Measurements from ENCODE around the gene FRMD4A. TPM values are rescaled to one million over a fixed set of nuclear protein-coding genes. Genes with fewer than 3 reads are reported as not detected.
"Not testable (repeated sequence)": the region's sequence is repeated elsewhere in the genome, so short reads cannot be mapped to it uniquely, and the experiment has no call there.

FRMD4A gene
- total RNA-seq, 1 experiment from 2014 or later = 19.6 TPM

GRCh38 chr10:14200698-14201544 lies 129.8 kb downstream of the FRMD4A start:
- Mint-ChIP-seq H3K27me3 (ENCODE audit: low read depth) (peaks cover 2% of the 10 kb centered on the region; the same call in 1 of the 2 replicates), H3K36me3 (ENCODE audit: insufficient read depth in 1 of 3, low read depth in 3 of 3) (no peaks in the 10 kb centered on the region), H3K9me3 (no peaks in the 10 kb centered on the region), H3K4me3 (no peak overlapping the region), H3K27ac (no peak overlapping the region), H3K4me1 (peaks cover 15 to 22% of the 10 kb centered on the region in 2 experiments)
- no peaks in the 10 kb centered on the region for H3K4me1 ChIP-seq (ENCODE audit: insufficient read depth, low read length)
- DNase-seq = peak; percentile 84
- H2BK12ac ChIP-seq (ENCODE audit: insufficient read length, low read depth, low read length) = no peak overlapping the region
- no peaks in the 10 kb centered on the region for H4K20me1 ChIP-seq (ENCODE audit: control insufficient read depth, insufficient read depth, insufficient read length)
- H2AFZ ChIP-seq (ENCODE audit: low read length) = no peak overlapping the region
- no peak overlapping the region for H3T11ph ChIP-seq (ENCODE audit: low read length)
- no peak overlapping the region for H2BK20ac ChIP-seq (ENCODE audit: low read depth, low read length, poor library complexity, severe bottlenecking)
- no peak overlapping the region for H4K91ac ChIP-seq (ENCODE audit: insufficient read length, low read depth, low read length)
- H3K9me3 ChIP-seq (ENCODE audit: control insufficient read depth, low read depth, low read length) = no peaks in the 10 kb centered on the region
- no peak overlapping the region for H3K18ac ChIP-seq (ENCODE audit: insufficient read length, low read depth, low read length)
- H3K14ac ChIP-seq (ENCODE audit: insufficient read depth, low read length) = no peak overlapping the region
- no peaks in the 10 kb centered on the region for H3K79me1 ChIP-seq (ENCODE audit: insufficient read depth, low read depth, low read length, poor library complexity, severe bottlenecking)
- no peaks in the 10 kb centered on the region for H3K23me2 ChIP-seq (ENCODE audit: insufficient read length, low read depth, low read length, poor library complexity, severe bottlenecking)
- H3K23ac ChIP-seq (ENCODE audit: insufficient read length, low read depth, low read length) = no peak overlapping the region
- TF ChIP-seq CTCF (conservative IDR thresholded peaks at IDR 0.05) = peak; percentile 84
- H2AK5ac ChIP-seq (ENCODE audit: insufficient read length, low read length) = no peak overlapping the region
- no peak overlapping the region for H3K27ac ChIP-seq (ENCODE audit: insufficient read length, low read depth, low read length)
- H3K27me3 ChIP-seq (ENCODE audit: insufficient read depth, low read length) = no peaks in the 10 kb centered on the region
- H3K4me2 ChIP-seq (ENCODE audit: insufficient read depth, insufficient read length, low read length) = no peak overlapping the region
- no peak overlapping the region for H3K4ac ChIP-seq (ENCODE audit: low read depth, low read length)
- no peak overlapping the region for H3K9ac ChIP-seq (ENCODE audit: extremely low read depth, insufficient read length, low read length)
- no peak overlapping the region for H3K56ac ChIP-seq (ENCODE audit: insufficient read length, low read depth, low read length)
- H3K79me2 ChIP-seq (ENCODE audit: insufficient read depth, low read length) = no peaks in the 10 kb centered on the region
- H2BK120ac ChIP-seq (ENCODE audit: low read depth, low read length, poor library complexity, severe bottlenecking) = no peak overlapping the region
- WGBS (ENCODE audit: extremely low coverage, insufficient read length, low lambda C conversion rate) = no CpG with 5 or more reads among the region's 16 CpGs
- no peak overlapping the region for H4K8ac ChIP-seq (replicated peaks; ENCODE audit: insufficient read length, low read depth, low read length)
- no peak overlapping the region for H2BK5ac ChIP-seq (ENCODE audit: insufficient read length, low read length)
- H2BK15ac ChIP-seq (ENCODE audit: low read depth, low read length) = no peak overlapping the region
- no peak overlapping the region for H4K5ac ChIP-seq (ENCODE audit: insufficient read length, low read depth, low read length)

GRCh38 chr10:14199098-14199497 lies 131.6 kb downstream of the FRMD4A start:
- not testable (repeated sequence) for H3K27me3 ChIP-seq (ENCODE audit: insufficient read depth, low read length); H4K5ac ChIP-seq (ENCODE audit: insufficient read length, low read depth, low read length); H3K9me3 Mint-ChIP-seq; H2BK15ac ChIP-seq (ENCODE audit: low read depth, low read length); H3K4me1 ChIP-seq (ENCODE audit: insufficient read depth, low read length); H3K9me3 ChIP-seq (ENCODE audit: control insufficient read depth, low read depth, low read length); H3T11ph ChIP-seq (ENCODE audit: low read length); H4K20me1 ChIP-seq (ENCODE audit: control insufficient read depth, insufficient read depth, insufficient read length); H3K79me2 ChIP-seq (ENCODE audit: insufficient read depth, low read length); H2AFZ ChIP-seq (ENCODE audit: low read length); DNase-seq; H2BK12ac ChIP-seq (ENCODE audit: insufficient read length, low read depth, low read length); H2BK20ac ChIP-seq (ENCODE audit: low read depth, low read length, poor library complexity, severe bottlenecking); H3K14ac ChIP-seq (ENCODE audit: insufficient read depth, low read length); H3K4ac ChIP-seq (ENCODE audit: low read depth, low read length); H3K27me3 Mint-ChIP-seq (ENCODE audit: low read depth); H3K4me2 ChIP-seq (ENCODE audit: insufficient read depth, insufficient read length, low read length); H4K8ac ChIP-seq (replicated peaks; ENCODE audit: insufficient read length, low read depth, low read length); H3K36me3 Mint-ChIP-seq (ENCODE audit: insufficient read depth in 1 of 3, low read depth in 3 of 3); H4K91ac ChIP-seq (ENCODE audit: insufficient read length, low read depth, low read length); H3K18ac ChIP-seq (ENCODE audit: insufficient read length, low read depth, low read length); H2AK5ac ChIP-seq (ENCODE audit: insufficient read length, low read length); H3K27ac ChIP-seq (ENCODE audit: insufficient read length, low read depth, low read length); H3K27ac Mint-ChIP-seq; H3K23me2 ChIP-seq (ENCODE audit: insufficient read length, low read depth, low read length, poor library complexity, severe bottlenecking); H2BK5ac ChIP-seq (ENCODE audit: insufficient read length, low read length); H3K4me3 Mint-ChIP-seq; H3K9ac ChIP-seq (ENCODE audit: extremely low read depth, insufficient read length, low read length); H3K23ac ChIP-seq (ENCODE audit: insufficient read length, low read depth, low read length); H3K56ac ChIP-seq (ENCODE audit: insufficient read length, low read depth, low read length); H2BK120ac ChIP-seq (ENCODE audit: low read depth, low read length, poor library complexity, severe bottlenecking); H3K79me1 ChIP-seq (ENCODE audit: insufficient read depth, low read depth, low read length, poor library complexity, severe bottlenecking)
- peaks cover 17 to 21% of the 10 kb centered on the region in 2 experiments for H3K4me1 Mint-ChIP-seq
- no CpG with 5 or more reads among the region's 4 CpGs for WGBS (ENCODE audit: extremely low coverage, insufficient read length, low lambda C conversion rate)

Measured in H9 (cell line).